ENCODE measurements around the gene IL1RAPL1.

IL1RAPL1 gene

GRCh38 chrX:30005813-30006212 is 1418.6 kb downstream of the IL1RAPL1 start:
- H3K4me2 ChIP-seq: peak overlapping the region in 9 of 11 experiments; percentile 25 to 90 (median 75); a peak in 17 of 22 replicates
- 0 out of 22 replicates have a peak overlapping the region, but pooled peaks of 1 of the 11 experiments have one; percentile 11 for H3K27ac ChIP-seq
- H3K4me1 ChIP-seq: peaks cover 0 to 57% (median 45%) of the 10 kb centered on the region in 10 experiments; a peak in 17 of 20 replicates
- H4K20me1 ChIP-seq: no peaks in the 10 kb centered on the region
- H3K27me3 ChIP-seq: no peaks in the 10 kb centered on the region
- H3K9me3 ChIP-seq (replicated peaks in 1 of 11): peaks cover 14 to 41% (median 33%) of the 10 kb centered on the region in 11 experiments; a peak in 20 of 22 replicates
- no peak for TF ChIP-seq Cebpa-rat (IDR thresholded peaks at IDR 0.05)
- H3K36me3 ChIP-seq: no peaks in the 10 kb centered on the region
- no peak overlapping the region for H3K4me3 ChIP-seq
- no peak overlapping the region for H3K9ac ChIP-seq
